HG03378 (cell line): Measurements from ENCODE around the gene FNDC3B.

ENCODE experiments used
- ATAC-seq: cut with Tn5 transposase; IDR thresholded peaks from one replicate; pipeline ENCODE4 v1.9.1; 2021; ENCODE audit warnings: mild to moderate bottlenecking, moderate library complexity; ENCODE audit not compliant: unreplicated experiment

FNDC3B gene

DNA sequence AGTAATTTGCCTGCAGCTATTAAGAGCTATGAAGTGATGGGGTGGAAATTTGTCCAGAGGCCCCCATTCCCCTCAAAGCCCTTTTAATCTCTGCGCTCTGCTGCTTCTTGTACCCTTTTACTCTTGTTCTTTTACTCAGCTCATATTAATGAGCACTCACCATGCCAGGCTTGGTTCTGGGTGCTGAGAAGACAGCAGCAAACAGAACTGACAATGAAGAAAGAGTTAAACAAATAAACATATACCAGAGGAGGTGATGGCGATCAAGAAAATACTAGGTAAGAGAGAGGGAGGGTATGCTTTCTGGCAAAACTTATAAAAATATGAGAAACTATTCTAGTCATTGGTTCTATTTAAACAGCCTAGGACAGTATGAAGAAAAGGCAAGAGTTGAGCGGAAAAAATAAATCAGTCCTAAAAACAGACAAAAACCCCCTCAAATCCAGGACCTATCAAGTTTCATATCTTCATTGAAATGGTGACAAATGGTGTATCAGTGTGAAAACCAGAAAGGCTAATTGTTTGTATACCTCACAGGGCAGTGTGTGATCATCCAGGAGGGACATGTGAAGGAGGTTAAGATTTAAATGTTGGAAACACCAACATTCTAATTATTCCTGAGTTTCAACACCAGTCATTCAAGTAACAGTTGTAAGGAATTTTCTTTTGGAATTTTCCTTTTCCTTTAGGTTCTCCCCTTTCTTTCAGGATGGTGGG, 144.9 kb downstream of the FNDC3B start:
- no peak for ATAC-seq

DNA sequence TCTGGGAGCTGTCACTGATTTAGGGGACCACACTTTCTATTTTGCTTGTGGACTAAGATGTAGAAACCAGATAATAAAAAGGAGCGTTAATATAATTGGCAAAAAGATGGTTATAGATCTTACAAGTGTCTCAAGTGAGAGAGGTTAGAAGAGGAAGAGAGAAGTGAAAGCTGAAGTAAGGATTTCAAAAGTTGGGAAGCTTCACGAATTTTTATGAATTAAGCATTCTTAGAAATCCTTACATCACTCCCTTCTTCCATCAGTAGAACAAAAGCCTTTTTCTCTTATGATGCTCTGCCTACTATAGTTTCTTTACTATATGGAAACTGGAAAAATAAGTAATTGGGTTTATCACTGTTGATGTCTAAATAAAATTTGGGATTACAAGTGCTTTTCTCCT, 146.5 kb downstream of the FNDC3B start:
- ATAC-seq = no peak

DNA sequence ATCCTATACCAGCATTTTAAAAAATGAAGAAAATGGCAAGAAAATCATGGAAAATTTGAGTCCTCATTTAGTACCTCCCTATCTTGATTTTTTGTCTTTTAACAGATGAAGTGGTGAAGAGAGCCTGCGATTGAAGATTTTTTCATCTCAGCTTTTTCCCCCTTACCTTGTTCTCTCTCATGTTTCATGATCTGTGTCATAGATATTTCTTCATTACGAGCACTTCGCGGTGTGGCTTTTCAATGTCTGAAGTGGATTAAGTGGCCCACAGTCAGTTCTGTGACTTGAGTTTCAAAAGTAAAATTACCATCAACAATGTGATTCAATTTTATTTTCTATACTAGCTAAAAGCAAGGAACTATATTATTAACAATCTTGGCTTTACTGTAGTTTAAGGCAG, 147.2 kb downstream of the FNDC3B start:
- ATAC-seq = no peak

DNA sequence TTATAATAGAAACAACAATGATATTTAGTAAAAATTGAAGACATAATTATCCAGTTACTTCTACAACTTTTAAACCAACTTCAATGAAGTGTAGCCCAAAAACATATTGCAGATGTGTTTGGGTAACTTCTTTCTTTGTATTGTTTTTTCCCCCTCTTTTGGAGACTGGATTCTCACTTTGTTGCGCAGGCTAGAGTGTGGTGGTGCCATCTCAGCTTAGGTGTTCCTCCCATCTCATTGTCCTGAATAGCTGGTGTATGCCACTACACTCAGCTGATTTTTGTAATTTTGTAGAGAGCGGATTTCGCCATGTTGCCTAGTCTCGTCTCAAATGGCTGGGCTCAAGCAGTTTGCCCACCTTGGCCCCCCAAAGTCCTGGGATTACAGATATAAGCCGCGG, 148.1 kb downstream of the FNDC3B start:
- no peak for ATAC-seq

DNA sequence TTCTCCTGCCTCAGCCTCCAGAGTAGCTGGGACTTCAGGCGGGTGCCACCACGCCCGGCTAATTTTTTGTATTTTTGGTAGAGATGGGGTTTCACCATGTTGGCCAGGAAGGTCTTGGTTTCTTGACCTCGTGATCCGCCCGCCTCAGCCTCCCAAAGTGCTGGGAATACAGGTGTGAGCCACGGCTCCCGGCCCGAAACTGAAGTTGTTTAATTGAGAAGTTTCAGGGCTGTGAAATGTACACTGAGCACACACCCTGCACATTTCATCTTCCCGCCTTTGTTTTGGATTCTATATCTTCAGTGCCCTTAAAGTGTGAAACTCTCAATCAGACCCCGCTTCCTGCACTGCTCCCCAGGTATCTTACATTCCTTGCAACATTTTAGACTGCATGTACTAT, 149.1 kb downstream of the FNDC3B start:
- ATAC-seq = no peak

DNA sequence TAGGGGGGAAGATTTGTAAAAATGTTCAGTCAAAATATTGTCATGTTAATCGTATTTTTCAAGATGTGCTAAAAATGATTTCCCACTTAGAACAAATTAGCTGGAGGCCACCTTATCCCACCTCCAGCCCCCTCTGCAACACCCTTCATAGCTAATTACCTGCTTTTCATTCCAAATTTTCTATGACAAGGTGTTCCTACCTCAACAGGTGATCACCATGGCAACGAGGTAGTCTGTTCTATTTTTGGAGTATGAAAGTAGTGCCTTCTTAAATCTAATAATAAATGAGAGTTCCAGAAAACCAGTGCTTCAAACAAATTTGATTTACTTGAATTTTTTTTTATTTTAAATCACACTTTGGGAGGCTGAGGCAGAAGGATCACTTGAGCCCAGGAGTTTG, 149.8 kb downstream of the FNDC3B start:
- ATAC-seq = no peak

DNA sequence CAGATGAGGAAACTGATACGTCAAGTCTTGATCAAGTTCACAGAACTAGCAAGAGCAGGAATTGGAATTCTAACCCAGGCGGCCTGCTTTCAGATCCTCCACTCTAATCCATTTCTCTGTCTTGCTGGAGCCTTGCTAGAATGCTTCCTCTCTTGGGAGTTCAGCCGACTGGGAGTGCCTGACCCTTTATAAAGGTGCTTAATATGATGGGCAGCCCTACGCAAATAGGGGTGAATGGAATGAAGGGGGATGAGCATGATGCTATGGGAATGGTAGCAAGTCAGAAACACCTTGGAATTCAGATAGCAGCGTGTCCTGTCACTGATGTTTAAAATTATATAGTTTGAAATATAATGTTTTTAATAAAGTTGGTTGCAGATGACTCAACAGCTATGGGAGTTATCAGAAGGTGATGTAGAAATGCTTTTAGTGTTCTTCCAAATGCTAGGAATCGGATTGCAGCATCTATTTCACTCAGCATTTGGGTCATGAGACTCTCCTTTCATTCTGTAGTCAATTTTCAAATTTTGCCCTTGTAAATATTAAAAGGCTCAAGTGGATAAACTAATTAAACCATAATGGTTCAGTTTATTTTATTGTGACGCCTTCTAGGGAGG, 150.7 kb downstream of the FNDC3B start:
- no peak for ATAC-seq

DNA sequence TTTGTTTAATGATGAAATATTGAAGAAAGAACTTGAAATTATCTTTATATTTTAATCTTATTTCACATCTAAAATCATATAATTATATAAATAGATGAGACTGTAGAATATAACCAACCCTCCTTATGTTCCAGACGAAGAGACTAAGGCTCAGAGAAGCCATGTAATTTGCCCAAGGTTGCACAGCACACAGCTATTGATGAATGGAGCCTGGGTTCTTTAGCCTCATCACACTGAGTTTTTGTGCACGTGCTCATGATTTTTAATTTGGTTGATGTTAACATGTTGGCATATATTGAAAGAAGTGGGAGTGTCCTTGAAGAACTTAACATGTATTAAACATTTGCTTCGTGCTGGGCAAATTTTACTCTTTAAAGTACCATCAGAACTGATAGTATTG, 151.6 kb downstream of the FNDC3B start:
- ATAC-seq = no peak

DNA sequence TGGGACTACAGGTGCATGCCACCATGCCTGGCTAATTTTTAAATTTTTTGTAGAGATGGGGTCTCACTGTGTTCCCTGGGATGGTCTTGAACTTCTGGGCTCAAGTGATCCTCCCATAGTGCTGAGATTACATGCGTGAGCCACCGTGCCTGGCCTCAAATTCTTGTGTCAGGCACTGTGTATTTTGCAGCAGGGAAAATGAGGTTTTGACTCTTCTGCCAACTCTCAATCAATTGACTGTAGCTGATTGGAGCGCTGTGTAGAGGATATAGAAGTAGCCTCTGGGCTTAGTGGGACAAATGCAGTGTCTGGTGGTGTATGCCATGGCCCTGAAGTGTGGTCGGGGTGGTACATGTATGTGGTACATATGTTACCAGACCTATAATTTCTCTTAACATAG, 152.3 kb downstream of the FNDC3B start:
- ATAC-seq = no peak

DNA sequence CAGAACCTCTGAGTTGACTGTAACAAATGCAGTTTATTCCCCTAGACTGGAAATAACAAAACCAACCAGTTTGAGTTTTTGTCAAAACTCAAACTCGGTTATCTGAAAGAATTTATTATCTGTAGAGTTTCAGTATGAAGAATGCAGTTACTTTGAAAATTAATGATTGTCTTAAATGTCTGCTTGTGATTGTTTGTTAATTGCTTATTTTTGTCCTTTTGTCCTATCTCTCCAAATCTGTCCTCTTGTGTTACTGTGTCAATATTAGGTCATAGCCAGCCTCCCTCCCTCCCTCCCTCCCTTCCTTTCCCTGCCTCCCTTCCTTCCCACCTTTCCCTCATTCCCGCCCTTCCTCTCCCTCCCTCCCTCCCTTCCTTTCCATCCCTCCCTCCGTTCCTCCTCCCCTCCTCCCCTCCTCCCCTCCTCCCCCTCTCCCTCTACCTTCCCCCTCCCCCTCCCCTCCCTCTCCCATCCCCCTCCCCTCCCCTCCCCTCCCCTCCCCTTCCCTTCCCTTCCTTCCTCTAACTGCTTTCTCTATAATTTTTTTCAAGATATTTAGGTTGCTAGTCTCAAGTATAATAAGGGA, 153.5 kb downstream of the FNDC3B start:
- ATAC-seq = no peak

DNA sequence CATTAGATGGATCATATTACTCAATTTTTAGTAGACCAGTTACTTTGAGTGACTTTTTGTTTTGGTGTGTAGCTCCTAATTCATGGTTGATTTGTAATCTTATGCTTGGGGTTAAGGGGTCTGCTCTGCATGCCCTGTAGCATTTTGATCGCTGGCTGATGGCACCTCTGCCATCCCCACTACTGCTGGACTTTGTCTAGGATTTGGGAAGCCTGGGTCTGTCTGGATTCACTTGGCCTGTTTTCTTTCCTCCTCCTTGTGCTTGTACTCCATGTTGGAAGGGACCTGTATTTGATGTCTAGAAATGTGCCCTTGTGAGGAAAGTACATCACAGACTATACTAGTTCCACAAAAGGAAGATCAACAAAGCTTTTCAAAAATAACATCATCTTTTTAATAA, 154.1 kb downstream of the FNDC3B start:
- ATAC-seq = no peak

DNA sequence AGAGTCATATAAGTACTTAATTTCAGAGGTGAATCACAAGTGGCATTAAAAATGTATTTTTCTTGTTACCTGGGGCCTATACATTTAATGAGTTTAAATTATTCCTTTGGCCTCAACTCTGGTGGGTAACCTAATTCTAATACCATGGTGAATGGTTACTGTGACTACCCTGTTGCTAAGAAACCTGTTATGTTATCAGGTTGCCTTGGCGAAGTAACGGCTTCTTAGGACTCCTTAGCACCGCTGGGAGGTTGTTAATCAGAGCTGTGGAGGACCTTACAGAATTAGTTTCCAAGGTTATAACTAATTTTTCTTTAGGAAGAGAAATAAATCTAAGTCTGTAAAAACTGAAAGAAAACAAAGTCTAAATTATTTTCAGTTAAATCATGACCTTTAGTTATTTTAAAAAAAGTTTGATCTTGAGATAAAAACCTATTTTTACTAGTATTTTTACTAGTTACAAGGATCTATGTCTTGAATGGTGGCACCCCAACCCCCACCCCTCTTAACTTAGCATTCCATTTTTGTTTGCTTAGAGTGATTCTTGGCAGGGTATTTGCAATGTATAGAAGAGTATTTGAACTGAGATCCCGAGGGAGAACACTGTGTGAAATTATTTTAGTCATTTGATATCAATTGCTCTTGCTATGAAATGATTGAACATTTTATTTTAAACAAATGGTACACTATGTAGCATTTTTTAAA, 155.5 kb downstream of the FNDC3B start:
- ATAC-seq = no peak

DNA sequence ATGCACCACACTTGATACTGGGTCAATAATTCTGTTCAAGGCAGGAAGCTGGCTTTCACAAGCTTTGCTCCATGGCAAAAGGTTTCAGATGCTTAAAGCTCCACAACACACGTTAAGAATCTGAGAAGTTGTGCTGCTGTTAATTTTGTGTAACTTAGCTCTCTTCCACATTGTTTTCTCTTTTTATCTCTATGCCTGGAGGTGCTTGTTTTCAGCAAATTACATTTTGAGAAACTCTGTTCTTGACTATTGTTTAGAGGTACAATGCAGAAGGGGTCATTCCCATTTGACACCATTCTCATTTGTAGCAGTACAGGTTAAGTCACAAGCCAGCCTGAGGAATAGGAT, 156.0 kb downstream of the FNDC3B start:
- ATAC-seq = no peak

DNA sequence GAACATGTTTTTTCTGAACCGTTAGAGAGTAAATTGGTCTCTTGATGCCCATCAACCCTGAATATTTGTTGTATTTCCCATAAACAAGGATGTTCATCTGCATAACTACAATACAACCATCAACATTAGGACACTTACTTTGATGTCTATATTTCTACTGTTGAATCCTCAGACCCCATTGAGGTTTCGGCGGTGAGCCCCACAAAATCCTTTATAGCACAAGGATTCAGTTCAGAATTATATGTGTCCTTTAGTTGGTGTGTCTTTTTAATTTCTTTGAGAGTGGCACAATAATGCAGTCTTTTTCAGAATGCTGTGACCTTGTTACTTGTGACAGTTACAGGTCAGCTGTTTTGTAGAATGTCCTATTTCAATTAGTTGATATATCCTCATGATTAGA, 158.0 kb downstream of the FNDC3B start:
- ATAC-seq = no peak

DNA sequence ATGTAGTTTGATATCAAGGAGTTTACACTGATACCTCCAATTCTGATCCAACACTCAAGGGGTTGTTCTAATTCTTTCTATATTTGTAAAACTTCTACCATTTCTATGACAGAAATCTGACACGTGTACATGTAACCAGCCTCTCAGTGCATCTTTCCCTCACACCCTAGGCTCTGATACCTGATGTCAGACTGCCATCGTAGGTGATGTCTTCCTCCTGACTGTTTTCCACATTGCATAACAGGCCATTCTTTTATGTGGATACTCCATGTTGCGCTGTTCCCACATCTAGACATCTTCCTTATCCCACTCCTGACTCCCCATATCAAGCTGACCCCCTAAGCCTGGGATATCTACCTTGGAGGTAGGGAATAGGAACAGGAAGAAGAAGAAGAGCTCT, 159.1 kb downstream of the FNDC3B start:
- no peak for ATAC-seq

DNA sequence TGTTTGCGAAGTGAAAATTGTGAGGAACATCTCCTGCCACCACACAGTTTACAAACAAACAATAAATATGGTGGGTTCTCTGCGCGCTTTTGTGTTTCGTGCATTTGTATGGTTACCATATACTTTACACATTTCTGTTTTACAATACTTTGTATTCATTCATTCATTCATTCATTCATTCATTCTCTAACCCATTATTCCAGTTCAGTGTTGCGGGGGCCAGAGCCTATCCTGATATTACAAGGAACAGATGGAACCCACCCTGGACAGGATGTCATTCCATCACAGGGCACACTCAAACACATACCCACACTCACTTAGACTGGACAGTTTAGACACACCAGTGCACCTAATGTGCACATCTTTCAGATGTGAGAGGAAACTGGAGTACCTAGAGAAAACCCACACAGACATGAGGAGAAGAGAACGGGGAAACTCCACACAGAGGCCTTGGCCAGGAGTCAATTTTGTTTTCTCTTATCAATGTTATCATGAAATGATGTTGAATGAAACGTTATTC, 160.5 kb downstream of the FNDC3B start:
- no peak for ATAC-seq

DNA sequence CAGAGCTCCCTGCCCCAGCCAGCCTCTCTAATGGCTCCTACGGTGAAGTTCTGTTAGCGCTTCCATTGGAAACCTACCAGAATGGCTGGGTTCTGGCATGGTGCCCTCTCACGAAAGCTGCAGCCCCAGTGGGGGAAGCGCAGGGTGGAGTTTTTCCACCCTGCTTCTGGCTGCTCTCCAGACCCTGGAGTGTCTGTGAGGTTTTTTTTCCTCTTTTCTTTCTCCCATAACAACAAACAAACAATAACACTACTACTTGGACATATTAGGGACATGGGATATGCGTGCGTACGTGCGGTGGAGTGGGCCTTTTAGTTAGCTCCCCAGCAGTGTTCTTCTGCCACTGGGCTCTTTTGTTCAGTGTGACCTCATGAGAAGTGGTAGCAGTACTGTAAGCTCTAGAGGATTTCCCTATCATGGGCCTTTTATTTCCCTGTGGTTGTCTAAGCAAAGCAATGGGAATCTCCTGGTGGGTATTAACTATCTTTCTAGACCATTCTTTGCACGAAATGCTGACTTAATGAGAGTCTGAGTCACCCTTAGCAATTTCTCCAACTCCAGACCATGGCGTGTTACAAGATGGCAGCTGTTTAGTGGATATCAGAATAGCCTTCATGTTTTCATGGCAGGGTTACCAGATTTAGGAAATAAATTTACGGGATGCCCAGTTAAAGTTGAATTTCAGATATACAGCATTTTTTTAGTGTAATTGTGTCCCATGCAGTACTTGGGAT, 161.9 kb downstream of the FNDC3B start:
- no peak for ATAC-seq

DNA sequence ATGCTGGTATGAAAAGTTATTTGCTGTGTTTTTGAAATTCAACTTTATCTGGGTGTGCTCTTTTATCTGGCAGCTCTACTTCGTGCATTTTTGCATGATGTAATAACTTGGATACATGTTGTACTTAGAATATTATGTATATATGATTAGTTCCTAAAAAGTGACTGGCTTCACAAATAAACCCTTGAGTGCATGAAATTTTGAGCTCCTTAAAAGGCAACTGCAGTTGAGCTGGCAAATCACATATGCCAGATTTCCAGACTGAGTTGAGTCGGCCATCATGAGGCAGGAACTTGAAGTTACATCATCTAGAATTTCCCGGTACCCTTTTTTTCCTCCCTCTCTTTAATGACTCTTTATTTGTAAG, 162.5 kb downstream of the FNDC3B start:
- ATAC-seq = no peak

DNA sequence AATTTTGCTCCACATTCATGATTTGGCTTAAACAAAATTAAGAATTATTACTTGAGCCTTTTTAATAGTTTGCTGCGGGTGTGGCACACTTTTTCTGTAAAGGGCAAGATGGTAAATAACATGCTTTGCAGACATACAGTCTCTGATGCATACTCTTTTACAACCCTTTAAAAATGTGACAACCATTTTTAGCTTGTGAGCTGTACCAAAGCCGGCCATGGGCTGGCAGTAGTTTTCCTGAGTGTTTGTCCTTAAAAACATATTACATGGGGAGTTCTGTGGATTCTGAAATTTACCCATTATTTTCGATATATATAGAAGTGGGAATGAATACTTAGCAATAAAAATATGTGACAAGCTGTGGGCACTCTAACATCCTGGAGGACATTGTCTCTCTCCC, 163.4 kb downstream of the FNDC3B start:
- ATAC-seq = no peak

DNA sequence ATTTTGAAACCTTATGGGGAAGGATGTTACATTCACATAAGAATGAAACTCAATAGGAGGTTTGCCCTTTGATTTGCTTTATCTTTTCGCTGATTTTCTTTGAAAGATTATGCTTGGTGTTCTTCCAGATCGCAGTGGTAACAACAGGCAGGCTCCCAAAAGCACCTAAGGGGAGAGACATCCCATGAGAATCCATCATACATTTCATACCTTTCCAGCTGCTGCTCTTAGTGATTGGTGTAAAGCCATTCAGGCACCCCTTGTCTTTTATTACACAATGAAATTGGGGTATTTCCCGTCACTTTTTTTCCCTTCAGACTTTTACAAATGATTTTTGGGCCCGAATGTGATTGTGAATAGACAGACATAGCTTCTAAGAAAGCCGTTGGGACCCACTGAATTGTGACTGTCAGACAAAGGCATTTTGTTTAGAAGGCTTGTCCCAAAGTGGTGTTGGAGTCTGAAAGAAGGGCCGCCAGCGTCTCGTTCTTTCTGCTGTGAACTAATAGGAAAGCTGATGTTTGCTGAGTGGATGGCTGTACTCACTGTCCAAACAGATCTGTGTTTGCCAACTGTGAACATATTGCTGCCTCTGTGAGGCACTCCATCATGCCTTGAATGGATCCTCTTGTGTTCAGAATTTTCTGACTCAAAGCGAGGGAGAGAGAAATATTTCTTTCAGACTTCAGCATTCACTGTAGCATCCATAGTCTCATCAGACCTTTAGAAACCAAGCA, 164.3 kb downstream of the FNDC3B start:
- ATAC-seq = no peak

DNA sequence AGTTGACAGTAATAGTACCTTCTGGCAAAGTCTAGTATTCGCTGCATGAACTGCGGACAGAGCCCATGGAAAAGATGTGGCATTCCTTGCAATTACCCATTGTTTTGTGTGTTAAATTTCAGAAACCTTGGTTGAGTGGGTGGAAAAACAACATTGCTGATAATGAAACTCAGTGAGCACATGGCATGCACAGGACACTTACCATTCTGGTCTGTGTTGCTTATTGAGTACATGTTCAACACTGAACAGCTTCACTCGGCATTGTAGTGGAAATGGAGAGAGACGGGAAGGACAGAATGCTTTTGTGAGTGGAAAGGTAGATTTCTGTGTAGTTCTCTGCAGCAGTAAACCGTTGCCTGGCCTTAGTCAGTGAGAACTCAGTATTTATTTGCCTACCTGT, 165.3 kb downstream of the FNDC3B start:
- ATAC-seq = no peak
